ENCODE data around the gene SLC35F2. TPM values are rescaled to one million over a fixed set of nuclear protein-coding genes. Genes with fewer than 3 reads are reported as not detected.

SLC35F2 gene
- polyA plus RNA-seq, 1 of the 3 experiments (the other 2 are of a cell fraction) = 12.4 TPM

GRCh38 chr11:107840129-107840484, 18.5 kb downstream of the SLC35F2 start:
- no peaks in the 10 kb centered on the region for H3K9me2 ChIP-seq
- H4K20me1 ChIP-seq (ENCODE audit: insufficient read depth) = 0 out of 2 replicates have a peak, but pooled peaks cover 3% of the 10 kb centered on the region
- ChIA-PET POLR2A (no interaction called here), CTCF (interaction anchor here (0.8 to 1.3 kb wide), 2 partner anchors 10 to 15 kb away, joined by 3 read pairs; no protein-coding TSS in a partner anchor)
- H3K79me2 ChIP-seq (ENCODE audit: insufficient read depth) = peaks cover 35% of the 10 kb centered on the region; the same call in 1 of the 2 replicates
- no peak for TF ChIP-seq NRF1 (IDR thresholded peaks at IDR 0.05; ENCODE audit: low read depth, low read length)
- TF ChIP-seq CHD2 (IDR thresholded peaks at IDR 0.05; ENCODE audit: low read length, partially characterized antibody) = no peak
- no peak for TF ChIP-seq MAX (IDR thresholded peaks at IDR 0.05; ENCODE audit: low read depth)
- no peak for TF ChIP-seq GATA2 (CRISPR knock-in tag; IDR thresholded peaks at IDR 0.05)
- no peak for TF ChIP-seq USF1 (IDR thresholded peaks at IDR 0.05; ENCODE audit: borderline replicate concordance, low read depth)
- TF ChIP-seq CTCF (IDR thresholded peaks at IDR 0.05) = no peak
- no peak for TF ChIP-seq EP300 (IDR thresholded peaks at IDR 0.05; ENCODE audit: borderline replicate concordance in 1 of 2, low read depth in 1 of 2, low read length in 1 of 2)
- no peak for TF ChIP-seq FOSL2 (IDR thresholded peaks at IDR 0.05; ENCODE audit: borderline replicate concordance, low read depth)
- no peak for TF ChIP-seq NFIC (IDR thresholded peaks at IDR 0.05; ENCODE audit: borderline replicate concordance)
- TF ChIP-seq SMC3 (IDR thresholded peaks at IDR 0.05; ENCODE audit: low read depth, low read length) = no peak
- TF ChIP-seq GABPA (IDR thresholded peaks at IDR 0.05; ENCODE audit: low read depth) = no peak
- no peak for TF ChIP-seq SIN3A (IDR thresholded peaks at IDR 0.05; ENCODE audit: borderline replicate concordance, low read depth, low read length)
- no peaks in the 10 kb centered on the region for H3K27me3 ChIP-seq (ENCODE audit: insufficient read depth)
- 18% methylated on average over 2 of the region's 2 CpGs for WGBS (ENCODE audit: low lambda C conversion rate)
- DNase-seq = no peak
- peaks cover 34% of the 10 kb centered on the region for H3F3A ChIP-seq (replicated peaks; ENCODE audit: insufficient read depth)
- peak overlapping the region; percentile 70 to 79; a peak in 3 of 4 replicates for H3K27ac ChIP-seq (ENCODE audit: low read depth in 2 of 2, low read length in 1 of 2)
- no peaks in the 10 kb centered on the region for H3K36me3 ChIP-seq (replicated peaks in 1 of 2; ENCODE audit: control insufficient read depth in 1 of 2, insufficient read depth in 2 of 2, low read length in 1 of 2)
- peak overlapping the region; percentile 20; the same call in 1 of the 2 replicates for H3K9ac ChIP-seq
- peaks cover 0 to 28% of the 10 kb centered on the region in 2 experiments; a peak in 3 of 4 replicates for H3K4me1 ChIP-seq (ENCODE audit: control insufficient read depth in 1 of 2, insufficient read depth in 2 of 2, low read depth in 1 of 2, low read length in 1 of 2)
- no peak overlapping the region for H2AFZ ChIP-seq (ENCODE audit: low read depth)
- H3K4me2 ChIP-seq = peak overlapping the region; percentile 54
- H3K4me3 ChIP-seq (ENCODE audit: low read depth in 2 of 2, low read length in 1 of 2) = peak overlapping the region in 1 of 2 experiments; percentile 16; a peak in 1 of 4 replicates
- no peaks in the 10 kb centered on the region for H3K9me3 ChIP-seq

GRCh38 chr11:107836851-107837250, 21.7 kb downstream of the SLC35F2 start:
- CTCF ChIA-PET = interaction anchor here (1.0 to 1.2 kb wide), 2 partner anchors 9 to 10 kb away, joined by 3 read pairs; no protein-coding TSS in a partner anchor
- no peak for TF ChIP-seq EZH2phosphoT487 (IDR thresholded peaks at IDR 0.05; ENCODE audit: borderline replicate concordance, low read depth)
- no peak for TF ChIP-seq NFIC (IDR thresholded peaks at IDR 0.05; ENCODE audit: borderline replicate concordance)
- no peak for TF ChIP-seq NRF1 (IDR thresholded peaks at IDR 0.05; ENCODE audit: low read depth, low read length)
- TF ChIP-seq FOSL2 (IDR thresholded peaks at IDR 0.05; ENCODE audit: borderline replicate concordance, low read depth) = no peak
- TF ChIP-seq TCF12 (IDR thresholded peaks at IDR 0.05) = no peak
- no peak for TF ChIP-seq RCOR1 (IDR thresholded peaks at IDR 0.05; ENCODE audit: low read length)
- no peak for TF ChIP-seq REST (IDR thresholded peaks at IDR 0.05; ENCODE audit: low read depth, low read length)
- no peak for TF ChIP-seq POLR2AphosphoS5 (IDR thresholded peaks at IDR 0.05; ENCODE audit: low read depth, low read length)
- no peak for TF ChIP-seq ZBTB33 (IDR thresholded peaks at IDR 0.05; ENCODE audit: borderline replicate concordance, low read depth)

More at GRCh38 chr11:107836851-107837250, 21.7 kb downstream of the SLC35F2 start:
- Histone ChIP-seq H3K27me3 (ENCODE audit: insufficient read depth) (no peaks in the 10 kb centered on the region), H4K20me1 (ENCODE audit: insufficient read depth) (0 out of 2 replicates have a peak, but pooled peaks cover 3% of the 10 kb centered on the region), H3K36me3 (replicated peaks in 1 of 2; ENCODE audit: control insufficient read depth in 1 of 2, insufficient read depth in 2 of 2, low read length in 1 of 2) (no peaks in the 10 kb centered on the region), H3K9me2 (no peaks in the 10 kb centered on the region), H3K79me2 (ENCODE audit: insufficient read depth) (peaks cover 24% of the 10 kb centered on the region; the same call in 1 of the 2 replicates), H3K4me2 (no peak overlapping the region), H3K9me3 (no peaks in the 10 kb centered on the region), H2AFZ (ENCODE audit: low read depth) (no peak overlapping the region), H3K4me1 (ENCODE audit: control insufficient read depth in 1 of 2, insufficient read depth in 2 of 2, low read depth in 1 of 2, low read length in 1 of 2) (peaks cover 0 to 28% of the 10 kb centered on the region in 2 experiments; a peak in 3 of 4 replicates), H3K27ac (ENCODE audit: low read depth in 2 of 2, low read length in 1 of 2) (no peak overlapping the region), H3K4me3 (ENCODE audit: low read depth in 2 of 2, low read length in 1 of 2) (no peak overlapping the region), H3F3A (replicated peaks; ENCODE audit: insufficient read depth) (peaks cover 30% of the 10 kb centered on the region), H3K9ac (no peak overlapping the region)
- no peak for DNase-seq
- POLR2A ChIA-PET = no interaction called here
- WGBS (ENCODE audit: low lambda C conversion rate) = 91% methylated on average over 3 of the region's 3 CpGs
